Stimulated activated naive CD4-positive, alpha-beta T cell (primary cell): Measurements from ENCODE around the gene MYOZ3.

ENCODE experiments used
- DNase-seq, 6 experiments: peaks; one replicate each; lab custom pipeline; 2025; lab: John Stamatoyannopoulos, UW

Gene MYOZ3

DNA sequence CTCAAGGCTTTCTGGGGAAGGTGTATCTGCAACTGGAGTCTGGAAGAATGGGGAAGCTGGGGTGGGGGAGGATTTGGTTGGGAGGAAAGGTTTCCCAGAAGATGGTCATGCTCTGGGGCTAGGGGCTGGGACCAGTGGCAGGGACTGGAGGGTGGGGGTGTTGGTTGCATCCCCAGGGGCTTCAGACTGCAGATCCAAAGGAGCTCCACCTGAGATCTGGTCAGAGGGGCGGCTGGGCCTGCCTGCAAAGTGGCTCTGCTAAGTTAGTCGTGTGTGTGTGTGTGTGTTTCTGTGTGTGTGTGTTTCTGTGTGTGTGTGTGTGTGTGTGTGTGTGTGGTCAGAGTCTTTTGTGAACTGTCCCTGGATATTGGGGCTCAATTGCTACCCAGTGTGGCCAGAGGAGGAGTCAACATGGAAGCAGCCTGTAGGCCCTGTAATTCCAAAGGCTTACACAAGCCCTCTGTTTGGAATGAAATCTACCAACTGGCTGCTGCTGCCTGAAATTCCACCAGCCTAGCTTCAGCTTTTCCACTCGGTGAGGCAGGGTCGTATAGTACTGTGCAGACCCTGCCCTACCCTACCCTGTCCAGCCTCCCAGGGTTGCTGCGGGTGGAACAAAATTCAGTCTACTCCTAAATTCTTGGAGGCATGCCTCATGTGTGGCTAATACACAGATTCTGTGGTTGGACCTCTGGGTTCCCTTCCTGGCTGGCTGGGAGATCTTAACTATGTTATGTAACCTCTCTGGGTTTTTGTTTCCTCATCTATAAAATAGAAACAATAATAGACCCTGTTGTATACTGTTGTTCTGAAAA lies 33.1 kb upstream of the MYOZ3 start:
- no peak for DNase-seq

DNA sequence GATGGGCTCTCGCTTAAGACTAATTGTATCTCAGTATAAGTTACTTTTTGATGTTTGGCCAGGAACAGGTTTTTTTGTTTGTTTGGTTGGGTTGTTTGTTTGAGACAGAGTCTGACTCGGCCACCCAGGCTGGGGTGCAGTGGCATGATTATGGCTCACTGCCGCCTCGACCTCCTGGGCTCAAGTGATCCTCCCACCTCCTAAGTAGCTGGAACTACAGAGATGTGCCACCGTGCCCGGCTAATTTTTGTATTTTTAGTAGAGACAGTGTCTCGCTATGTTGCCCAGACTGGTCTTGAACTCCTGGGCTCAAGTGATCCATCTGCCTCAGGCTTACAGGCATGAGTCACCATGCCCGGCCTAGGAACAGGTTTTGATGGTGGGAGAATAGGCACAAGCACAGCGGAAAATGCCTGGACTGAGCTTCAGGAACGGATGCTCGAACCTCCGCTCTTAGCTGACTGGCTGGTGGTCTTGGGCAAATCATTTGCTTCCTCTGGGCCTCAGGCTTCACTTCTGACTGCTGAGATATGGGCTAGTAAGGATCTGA lies 32.0 kb upstream of the MYOZ3 start:
- no peak for DNase-seq

DNA sequence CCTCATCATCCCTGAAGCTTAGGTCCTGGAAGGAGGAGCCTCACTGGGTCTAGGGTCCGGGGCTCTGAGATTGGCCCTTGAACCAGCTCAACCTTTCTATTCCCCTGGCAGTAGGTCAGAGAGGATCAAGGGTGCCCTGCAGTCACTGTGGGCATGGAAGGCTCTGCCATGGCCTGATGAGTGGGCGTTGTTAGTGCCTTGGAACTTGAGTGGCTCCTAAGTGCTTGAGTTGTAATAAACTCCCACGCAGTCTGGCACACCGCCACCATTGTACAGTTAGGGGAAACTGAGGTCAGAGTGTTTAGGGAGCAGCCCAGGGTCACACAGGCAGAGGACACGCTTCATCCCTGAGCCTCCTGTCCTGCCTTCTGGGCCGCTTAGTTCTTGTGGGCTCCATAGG lies 31.0 kb upstream of the MYOZ3 start:
- DNase-seq: no peak

GRCh38 chr5:150630461-150631325 lies 30.4 kb upstream of the MYOZ3 start:
- no peak for DNase-seq

GRCh38 chr5:150631326-150631701 lies 29.7 kb upstream of the MYOZ3 start:
- no peak for DNase-seq

GRCh38 chr5:150632305-150633160 lies 28.5 kb upstream of the MYOZ3 start:
- DNase-seq: no peak

DNA sequence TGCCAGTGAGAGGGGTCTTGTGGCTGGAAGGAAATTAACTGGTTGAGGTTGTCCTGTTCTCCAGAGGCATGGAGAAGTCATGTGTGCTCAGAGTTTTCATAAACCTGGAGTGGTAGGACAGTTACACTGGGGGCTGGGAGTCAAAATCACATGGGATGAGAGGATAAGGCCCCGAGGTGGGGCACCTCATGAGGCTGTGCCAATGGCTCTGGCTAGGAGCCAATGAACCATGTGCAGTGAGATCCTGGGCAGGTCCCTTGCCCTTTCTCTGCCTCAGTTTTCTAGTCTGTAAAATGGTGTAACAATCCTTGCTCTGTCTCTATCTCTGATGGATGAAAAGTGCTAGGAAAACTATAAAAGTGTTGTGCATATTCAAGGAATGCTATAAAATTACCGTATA lies 27.6 kb upstream of the MYOZ3 start:
- DNase-seq: no peak

DNA sequence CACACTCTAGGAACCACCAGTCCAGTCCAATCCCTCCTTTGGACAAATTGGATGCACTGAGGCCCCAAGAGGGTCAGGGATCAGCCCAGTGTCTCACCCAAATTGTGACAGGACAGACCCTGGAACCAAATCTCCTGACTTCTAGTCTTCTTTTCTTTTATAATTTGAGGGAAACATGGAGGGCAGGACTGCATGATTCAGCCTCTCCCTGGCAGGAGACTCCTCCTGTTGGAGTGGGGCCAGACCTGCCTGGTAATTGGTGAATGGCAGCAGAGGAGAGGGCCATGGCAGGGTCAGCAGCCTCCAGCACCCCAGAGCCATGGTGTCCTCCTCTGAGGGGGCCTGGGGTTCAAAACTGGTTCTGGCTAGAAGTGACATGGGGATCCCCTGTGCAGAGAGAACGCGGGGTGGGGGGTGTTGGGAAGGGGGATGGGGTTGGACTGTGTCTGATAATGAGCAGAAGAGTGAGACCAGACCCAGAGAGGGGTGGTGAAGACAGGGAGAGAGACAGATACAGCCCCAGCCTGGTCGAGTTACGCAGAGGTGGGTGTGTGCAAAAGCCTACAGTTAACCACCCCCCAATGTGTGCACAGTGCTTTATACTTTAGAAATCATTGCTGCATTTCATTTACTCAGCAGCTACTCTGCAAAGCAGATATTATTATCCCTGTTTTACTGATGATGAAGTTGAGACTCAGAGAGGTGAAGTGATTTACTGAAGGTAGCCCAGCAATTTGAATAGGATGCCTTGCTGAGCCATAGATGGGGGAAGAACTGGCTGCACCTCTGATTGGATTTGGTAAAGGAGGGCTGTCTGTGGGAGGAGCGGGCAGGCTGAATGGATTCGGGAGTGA lies 24.4 kb upstream of the MYOZ3 start:
- DNase-seq: no peak

GRCh38 chr5:150637245-150638052 lies 23.6 kb upstream of the MYOZ3 start:
- DNase-seq: no peak

DNA sequence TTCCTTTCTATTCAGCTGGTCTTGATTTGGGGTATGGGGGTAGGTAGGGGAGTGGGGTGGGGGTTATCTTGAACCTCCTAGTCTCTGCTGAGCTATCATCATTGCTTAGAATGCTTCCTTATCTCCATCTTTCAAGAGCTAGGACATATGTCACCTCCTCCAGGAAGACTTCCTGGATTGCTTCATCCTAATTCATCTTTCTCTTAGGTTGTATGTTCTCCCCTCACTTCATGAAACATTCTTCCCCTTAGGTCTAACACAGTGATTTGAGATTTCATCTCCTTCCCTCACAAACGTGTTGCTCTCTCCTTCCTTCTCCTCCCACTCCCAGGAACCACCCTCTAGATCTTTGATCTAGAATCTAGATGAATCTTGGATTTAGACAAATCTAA lies 23.0 kb upstream of the MYOZ3 start:
- no peak for DNase-seq

DNA sequence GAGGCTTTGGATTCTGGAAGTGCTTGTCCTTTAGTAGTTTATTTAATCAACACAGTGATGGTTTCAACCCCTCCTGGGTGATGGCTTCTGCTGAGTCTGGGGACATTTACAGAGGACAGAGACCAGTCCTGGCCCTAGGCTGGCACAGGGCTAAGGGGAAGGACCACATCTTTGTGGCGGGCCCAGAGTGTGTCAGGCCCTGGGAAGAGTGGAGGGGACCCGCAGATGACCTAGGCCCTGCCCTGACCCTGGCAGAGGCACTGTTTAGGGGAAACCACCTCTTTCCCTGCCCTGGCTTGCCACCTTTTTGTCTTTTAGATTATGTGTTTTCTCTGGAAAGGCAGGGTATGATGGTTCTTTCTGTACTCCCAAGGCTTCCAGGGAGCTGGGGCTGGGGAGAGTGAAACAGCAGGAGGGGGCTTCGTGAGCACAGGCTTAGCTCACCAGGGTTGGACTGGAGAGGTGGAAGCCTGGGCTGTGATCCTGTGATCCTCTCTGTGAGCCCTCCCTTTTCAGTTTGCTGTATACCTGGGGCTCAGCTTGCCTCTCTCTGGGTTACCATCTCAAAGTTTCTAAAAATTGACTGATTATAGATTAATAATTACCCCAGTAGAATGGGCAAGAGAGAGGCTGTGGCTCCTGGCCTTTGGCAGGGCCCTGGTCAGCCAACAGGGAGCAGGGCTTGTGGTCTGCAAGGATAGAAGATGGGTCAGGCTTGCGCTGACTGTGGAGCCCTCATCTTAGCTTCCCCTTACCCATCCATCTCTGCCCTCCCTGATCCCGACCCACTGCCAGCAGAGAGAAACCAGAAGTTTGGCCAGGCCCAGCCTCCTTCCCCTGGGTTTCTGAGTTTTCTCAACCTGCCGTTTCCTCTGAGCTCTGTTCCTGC lies 22.3 kb upstream of the MYOZ3 start:
- no peak for DNase-seq

DNA sequence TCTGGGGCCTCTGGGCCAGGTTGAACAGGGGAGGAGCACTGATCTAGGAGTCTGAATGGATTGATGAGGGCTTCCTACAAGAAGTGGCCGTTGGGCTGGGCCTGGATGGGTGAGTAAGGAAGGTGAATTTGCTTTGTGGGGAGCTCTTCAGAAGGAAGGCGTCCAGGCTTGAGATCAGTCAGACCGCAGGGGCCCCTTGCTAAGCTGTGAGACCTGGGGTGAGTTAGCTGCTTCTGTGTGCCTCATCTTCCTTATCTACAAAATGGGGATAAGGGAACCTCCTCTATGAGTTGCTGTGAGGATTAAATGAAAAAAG lies 21.7 kb upstream of the MYOZ3 start:
- no peak for DNase-seq

GRCh38 chr5:150639751-150640150 lies 21.3 kb upstream of the MYOZ3 start:
- DNase-seq: no peak

GRCh38 chr5:150640311-150641005 lies 20.6 kb upstream of the MYOZ3 start, which contains the start of gene SYNPO:
TSS of gene SYNPO (plus strand) at chr5:150640660. CDS start at chr5:150648276, 7,616 bp downstream.
- no peak for DNase-seq

DNA sequence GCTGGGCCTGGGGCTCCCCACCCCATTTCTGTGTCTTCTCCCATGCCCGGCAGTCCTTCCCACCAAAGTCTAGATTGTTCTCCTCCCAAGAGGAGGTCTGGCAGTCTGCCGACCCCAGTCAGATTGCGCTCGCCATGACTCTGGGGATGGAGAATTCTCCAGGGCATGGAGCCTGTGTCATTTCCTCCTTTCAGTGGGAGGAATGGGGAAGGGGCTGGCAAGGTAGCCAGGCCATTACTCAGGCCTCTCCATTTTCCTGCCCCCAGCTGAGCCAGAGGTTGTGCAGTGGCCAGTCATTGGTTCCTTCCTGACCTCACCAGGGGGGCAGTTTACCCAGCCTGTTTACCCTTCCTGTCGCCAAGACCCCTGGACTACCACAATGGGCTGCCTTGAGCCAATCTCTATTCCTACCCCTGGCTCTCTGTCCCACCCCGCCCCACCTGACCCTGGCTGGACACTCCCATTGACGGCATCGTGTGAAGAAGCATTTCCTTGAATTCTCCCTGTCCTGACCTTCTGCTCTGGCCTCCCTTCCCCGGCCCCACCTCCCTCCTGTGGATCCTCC lies 20.0 kb upstream of the MYOZ3 start:
- DNase-seq: no peak

GRCh38 chr5:150641824-150642566 lies 19.1 kb upstream of the MYOZ3 start:
- DNase-seq: no peak

GRCh38 chr5:150642567-150642927 lies 18.5 kb upstream of the MYOZ3 start:
- no peak for DNase-seq
